Mesenchymal stem cell (in vitro differentiated cells and primary cell): ENCODE results near the gene ZNF578.
"Not testable (repeated sequence)": the region's sequence is repeated elsewhere in the genome, so short reads cannot be mapped to it uniquely, and the experiment has no call there.

Source experiments
- DNase-seq: peaks from one replicate; pipeline ENCODE4 v3.0.0-alpha.2; 2013
- H2AFZ ChIP-seq: one replicate; pipeline ENCODE4 v1.6.1; 2013; ENCODE audit warnings: low read depth, mild to moderate bottlenecking, control low read depth, inconsistent platforms, low read length, moderate library complexity
- H2AK5ac ChIP-seq: 2 replicates; pipeline ENCODE4 v1.6.1; 2013; ENCODE audit warnings: low read length, moderate library complexity, mild to moderate bottlenecking, inconsistent platforms; ENCODE audit not compliant: severe bottlenecking
- H2BK120ac ChIP-seq: one replicate; pipeline ENCODE4 v1.6.1; 2013; ENCODE audit warnings: low read depth, mild to moderate bottlenecking, inconsistent platforms, low read length, moderate library complexity
- H2BK12ac ChIP-seq, 2 experiments: one replicate each; pipeline ENCODE4 v1.6.1; 2013; ENCODE audit warnings: inconsistent platforms in 2 of 2, low read length in 2 of 2, mild to moderate bottlenecking in 2 of 2, moderate library complexity in 2 of 2, control low read depth in 1 of 2
- H2BK15ac ChIP-seq: one replicate; pipeline ENCODE4 v1.6.1; 2013; ENCODE audit warnings: mild to moderate bottlenecking, low read depth, inconsistent platforms; ENCODE audit not compliant: poor library complexity, severe bottlenecking
- H2BK5ac ChIP-seq: 2 replicates; pipeline ENCODE4 v1.6.1; 2013; ENCODE audit warnings: low read depth, mild to moderate bottlenecking, low read length, control low read depth, inconsistent platforms; ENCODE audit not compliant: poor library complexity, severe bottlenecking
- H3K14ac ChIP-seq, 2 experiments: one replicate each; pipeline ENCODE4 v1.6.1; 2013; ENCODE audit warnings: inconsistent platforms in 2 of 2, low read length in 2 of 2, control low read depth in 1 of 2, mild to moderate bottlenecking in 1 of 2, moderate library complexity in 1 of 2
- H3K18ac ChIP-seq, 2 experiments: one replicate each; pipeline ENCODE4 v1.6.1; 2013; ENCODE audit warnings: inconsistent platforms in 2 of 2, low read length in 2 of 2, control low read depth in 1 of 2, low read depth in 1 of 2, mild to moderate bottlenecking in 1 of 2
- H3K23ac ChIP-seq, 2 experiments: one replicate each; pipeline ENCODE4 v1.6.1; 2013; ENCODE audit warnings: inconsistent platforms in 2 of 2, low read length in 2 of 2, mild to moderate bottlenecking in 2 of 2, moderate library complexity in 2 of 2, control low read depth in 1 of 2
- H3K27ac ChIP-seq: 2 replicates; pipeline ENCODE4 v1.5.1; 2013; ENCODE audit warnings: mild to moderate bottlenecking, moderate library complexity, low read length, control low read depth, inconsistent platforms; ENCODE audit not compliant: poor library complexity, severe bottlenecking
- H3K27me3 ChIP-seq, 2 experiments: 2 replicates each; pipeline versions ENCODE4 v1.6.1 to v1.7.0; 2013; ENCODE audit warnings: low read length in 2 of 2, mild to moderate bottlenecking in 2 of 2, moderate library complexity in 2 of 2, control low read depth in 1 of 2, inconsistent platforms in 1 of 2; ENCODE audit not compliant: control insufficient read depth in 1 of 2, insufficient read depth in 1 of 2
- H3K36me3 ChIP-seq, 2 experiments: 2 replicates each; pipeline versions ENCODE4 v1.6.1 to v1.7.0; 2013; ENCODE audit warnings: low read length in 2 of 2, control low read depth in 1 of 2, inconsistent platforms in 1 of 2, low read depth in 1 of 2, mild to moderate bottlenecking in 1 of 2; ENCODE audit not compliant: insufficient read depth in 2 of 2, control insufficient read depth in 1 of 2
- H3K4ac ChIP-seq, 2 experiments: one replicate each; pipeline ENCODE4 v1.6.1; 2013; ENCODE audit warnings: inconsistent platforms in 2 of 2, low read length in 2 of 2, mild to moderate bottlenecking in 2 of 2, moderate library complexity in 2 of 2, control low read depth in 1 of 2, low read depth in 1 of 2
- H3K4me1 ChIP-seq: 2 replicates; pipeline ENCODE4 v1.6.1; 2013; ENCODE audit warnings: low read depth, low read length, control low read depth; ENCODE audit not compliant: control insufficient read depth, insufficient read depth
- H3K4me2 ChIP-seq: 2 replicates; pipeline ENCODE4 v1.6.1; 2013; ENCODE audit warnings: low read length, mild to moderate bottlenecking, inconsistent platforms; ENCODE audit not compliant: poor library complexity, severe bottlenecking
- H3K4me3 ChIP-seq, 2 experiments: 2 replicates each; pipeline versions ENCODE4 v1.5.1 to v1.7.0; 2013; ENCODE audit warnings: low read length in 2 of 2, mild to moderate bottlenecking in 2 of 2, control low read depth in 1 of 2, low read depth in 1 of 2; ENCODE audit not compliant: insufficient read depth in 1 of 2
- H3K79me1 ChIP-seq: replicated peaks from 2 replicates; pipeline ENCODE4 v1.6.1; 2013; ENCODE audit warnings: mild to moderate bottlenecking, control low read depth, low read length, inconsistent platforms; ENCODE audit not compliant: poor library complexity, severe bottlenecking
- H3K9ac ChIP-seq: 2 replicates; pipeline ENCODE4 v1.7.0; 2013; ENCODE audit warnings: mild to moderate bottlenecking, low read length, moderate library complexity
- H3K9me3 ChIP-seq: 2 replicates; pipeline ENCODE4 v1.7.0; 2013; ENCODE audit warnings: mild to moderate bottlenecking, low read length; ENCODE audit not compliant: control insufficient read depth
- H4K8ac ChIP-seq: one replicate; pipeline ENCODE4 v1.6.1; 2013; ENCODE audit warnings: inconsistent platforms, mild to moderate bottlenecking, low read length, moderate library complexity
- H4K91ac ChIP-seq: one replicate; pipeline ENCODE4 v1.6.1; 2013; ENCODE audit warnings: mild to moderate bottlenecking, low read length, inconsistent platforms
- WGBS: methylation state at CpG from one replicate; pipeline ENCODE4 v1.1.7; 2013; ENCODE audit warnings: mixed read lengths; 5-methylcytosine and 5-hydroxymethylcytosine counted together

Gene ZNF578

DNA sequence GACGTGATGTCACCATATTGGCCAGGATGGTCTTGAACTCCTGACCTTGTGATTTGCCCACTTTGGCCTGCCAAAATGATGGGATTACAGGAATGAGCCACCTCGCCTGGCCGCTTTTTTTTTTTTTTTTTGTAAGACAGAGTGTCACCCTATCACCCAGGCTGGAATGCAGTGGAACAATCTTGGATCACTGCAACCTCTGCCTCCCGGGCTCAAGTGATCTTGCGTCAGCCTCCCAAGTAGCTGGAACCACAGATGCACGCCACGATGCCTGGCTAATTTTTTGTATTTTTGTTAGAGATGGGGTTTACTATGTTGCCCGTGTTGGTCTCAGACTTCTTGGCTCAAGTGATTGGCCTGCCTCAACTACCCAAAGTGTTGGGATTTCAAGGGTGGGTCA is 45.2 kb downstream of the ZNF578 start:
- 94% methylated on average over 8 of the region's 8 CpGs for WGBS
- Histone ChIP-seq H3K36me3 (peaks cover 2 to 11% of the 10 kb centered on the region in 2 experiments), H3K4me1 (no peaks in the 10 kb centered on the region), H2BK5ac (no peak overlapping the region), H3K27ac (no peak overlapping the region), H3K4me3 (peak overlapping the region in 1 of 2 experiments; percentile 29), H2BK15ac (no peak overlapping the region), H3K4ac (no peak overlapping the region), H3K14ac (no peak overlapping the region), H2BK120ac (no peak overlapping the region), H3K27me3 (no peaks in the 10 kb centered on the region), H3K9me3 (peaks cover 46% of the 10 kb centered on the region), H2BK12ac (no peak overlapping the region), H3K9ac (no peak overlapping the region), H4K8ac (no peak overlapping the region), H3K23ac (no peak overlapping the region), H2AFZ (no peak overlapping the region), H3K18ac (no peak overlapping the region), H4K91ac (no peak overlapping the region), H3K4me2 (no peak overlapping the region), H3K79me1 (no peaks in the 10 kb centered on the region), H2AK5ac (no peak overlapping the region)
- DNase-seq, result no peak

DNA sequence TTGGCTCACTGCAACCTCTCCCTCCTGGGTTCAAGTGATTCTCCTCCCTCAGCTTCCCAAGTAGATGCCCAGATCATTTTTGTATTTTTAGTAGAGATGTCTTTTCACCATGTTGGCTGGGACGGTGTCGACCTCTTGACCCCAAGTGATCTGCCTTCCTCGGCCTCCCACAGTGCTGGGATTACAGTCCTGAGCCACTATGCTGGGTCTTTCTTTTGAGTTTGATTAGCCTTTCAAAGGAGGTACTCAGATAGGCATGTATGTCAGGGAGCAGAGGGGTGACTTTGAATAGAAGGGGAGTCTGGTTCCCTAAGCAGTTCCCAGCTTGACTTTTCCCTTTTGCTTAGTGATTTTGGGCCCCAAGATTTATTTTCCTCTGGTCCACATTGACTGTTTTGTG is 47.1 kb downstream of the ZNF578 start:
- H3K4me1 ChIP-seq, H2BK12ac ChIP-seq, DNase-seq, H3K79me1 ChIP-seq, H3K23ac ChIP-seq, H3K27ac ChIP-seq, H4K91ac ChIP-seq, H3K18ac ChIP-seq, H2BK15ac ChIP-seq, H4K8ac ChIP-seq, H3K14ac ChIP-seq, H2BK5ac ChIP-seq, H3K4ac ChIP-seq, H3K9ac ChIP-seq, H2AK5ac ChIP-seq, H2AFZ ChIP-seq, H3K4me2 ChIP-seq, H3K4me3 ChIP-seq, H3K27me3 ChIP-seq, H2BK120ac ChIP-seq: not testable (repeated sequence)
- 27% methylated on average over 3 of the region's 3 CpGs for WGBS
- H3K9me3 ChIP-seq, result peaks cover 44% of the 10 kb centered on the region
- H3K36me3 ChIP-seq, result peaks cover 2 to 16% of the 10 kb centered on the region in 2 experiments

DNA sequence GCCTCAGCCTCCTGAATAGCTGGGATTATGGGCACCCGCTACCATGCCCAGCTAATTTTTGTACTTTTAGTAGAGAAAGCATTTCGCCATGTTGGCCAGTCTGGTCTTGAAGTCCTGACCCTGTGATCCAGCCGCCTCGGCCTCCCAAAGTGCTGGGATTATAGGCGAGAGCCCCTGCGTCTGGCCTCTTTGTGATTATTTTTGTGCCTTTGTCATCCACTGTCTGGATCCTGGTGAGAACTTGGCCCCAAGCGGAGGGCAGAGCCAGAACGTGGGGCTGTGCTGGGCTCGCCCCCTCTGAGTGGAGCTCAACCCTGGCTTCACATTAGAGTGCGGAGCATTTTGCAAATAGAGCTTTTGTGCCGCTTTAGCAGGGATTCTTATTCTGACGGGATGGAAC is 47.6 kb downstream of the ZNF578 start:
- not testable (repeated sequence) for H4K91ac ChIP-seq, H3K4me1 ChIP-seq, DNase-seq, H2BK5ac ChIP-seq, H2AK5ac ChIP-seq, H3K18ac ChIP-seq, H3K4me3 ChIP-seq, H2AFZ ChIP-seq, H3K27ac ChIP-seq, H4K8ac ChIP-seq, H3K79me1 ChIP-seq, H3K4ac ChIP-seq, H3K9ac ChIP-seq, H2BK12ac ChIP-seq, H3K23ac ChIP-seq, H3K4me2 ChIP-seq, H3K27me3 ChIP-seq, H3K14ac ChIP-seq, H2BK120ac ChIP-seq, H2BK15ac ChIP-seq
- H3K36me3 ChIP-seq, result peaks cover under 1 to 21% of the 10 kb centered on the region in 2 experiments
- 78% methylated on average over 12 of the region's 12 CpGs for WGBS
- peaks cover 46% of the 10 kb centered on the region for H3K9me3 ChIP-seq

DNA sequence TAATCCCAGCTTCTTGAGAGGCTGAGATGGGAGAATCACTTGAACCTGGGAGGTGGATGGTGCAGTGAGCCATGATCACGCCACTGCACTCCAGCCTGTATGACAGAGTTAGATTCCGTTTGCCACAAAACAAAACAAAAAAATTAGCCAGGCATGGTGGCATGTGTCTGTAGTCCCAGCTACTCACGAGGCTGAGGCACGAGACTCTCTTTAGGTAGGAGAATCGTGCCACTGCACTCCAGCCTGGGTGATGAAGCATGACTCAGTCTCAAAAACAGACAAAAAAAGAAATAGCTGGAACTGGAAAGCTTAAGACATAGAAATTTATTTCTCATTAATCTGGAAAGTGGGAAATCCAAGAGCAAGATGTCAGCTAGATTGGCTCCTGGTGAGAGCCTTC is 53.9 kb downstream of the ZNF578 start:
- H2BK12ac ChIP-seq, result no peak overlapping the region
- no peak overlapping the region for H3K27ac ChIP-seq
- no peak overlapping the region for H3K9ac ChIP-seq
- no peak overlapping the region for H3K18ac ChIP-seq
- H3K14ac ChIP-seq, result no peak overlapping the region
- 86% methylated on average over 5 of the region's 5 CpGs for WGBS
- H3K79me1 ChIP-seq, result no peaks in the 10 kb centered on the region
- H3K36me3 ChIP-seq, result peaks cover 2 to 35% of the 10 kb centered on the region in 2 experiments
- H3K4me1 ChIP-seq, result no peaks in the 10 kb centered on the region
- H3K4ac ChIP-seq, result no peak overlapping the region
- no peak overlapping the region for H3K4me2 ChIP-seq
- H4K8ac ChIP-seq, result no peak overlapping the region
- H3K9me3 ChIP-seq, result peaks cover 63% of the 10 kb centered on the region
- no peak overlapping the region for H2BK120ac ChIP-seq
- no peak overlapping the region for H3K23ac ChIP-seq
- no peak overlapping the region for H2AK5ac ChIP-seq
- no peak overlapping the region for H2BK5ac ChIP-seq
- no peak overlapping the region for H3K4me3 ChIP-seq
- H2AFZ ChIP-seq, result no peak overlapping the region
- H4K91ac ChIP-seq, result no peak overlapping the region
- H2BK15ac ChIP-seq, result no peak overlapping the region
- no peak for DNase-seq
- no peaks in the 10 kb centered on the region for H3K27me3 ChIP-seq
